CD14-positive monocyte (primary cell): Measurements from ENCODE around the gene ZNF883. TPM values are rescaled to one million over a fixed set of nuclear protein-coding genes. Genes with fewer than 3 reads are reported as not detected.

ENCODE experiments used
- DNase-seq, 3 donors: peaks; one replicate each; pipeline ENCODE4 v3.0.0-alpha.2; 2011 to 2022
- H2AFZ ChIP-seq: 2 replicates; pipeline ENCODE4 v1.6.0; 2012; ENCODE audit warnings: mild to moderate bottlenecking, low read depth, low read length, inconsistent platforms; ENCODE audit not compliant: insufficient read depth, poor library complexity, severe bottlenecking
- H3K27ac ChIP-seq, 2 donors: 1 replicate in 1 of 2; 2 replicates in 1 of 2; pipeline ENCODE4 v1.5.1; 2012 to 2013; ENCODE audit warnings: low read length in 2 of 2, control low read depth in 1 of 2, inconsistent platforms in 1 of 2, low read depth in 1 of 2, mild to moderate bottlenecking in 1 of 2
- H3K27me3 ChIP-seq, 2 donors: one replicate each; pipeline versions ENCODE4 v1.6.0 to v1.6.1; 2011 to 2013; ENCODE audit warnings: low read length in 2 of 2; ENCODE audit not compliant: control insufficient read depth in 2 of 2, insufficient read depth in 2 of 2
- H3K36me3 ChIP-seq, 2 donors: replicated peaks in 1 of 2; 1 replicate in 1 of 2; 2 replicates in 1 of 2; pipeline versions ENCODE4 v1.5.1 to v1.6.1; 2012 to 2013; ENCODE audit warnings: low read length in 2 of 2, control low read depth in 1 of 2, inconsistent platforms in 1 of 2, mild to moderate bottlenecking in 1 of 2; ENCODE audit not compliant: insufficient read depth in 2 of 2, control insufficient read depth in 1 of 2
- H3K4me1 ChIP-seq, 2 donors: 1 replicate in 1 of 2; 2 replicates in 1 of 2; pipeline versions ENCODE4 v1.5.1 to v1.6.1; 2012 to 2013; ENCODE audit warnings: low read length in 2 of 2, control low read depth in 1 of 2, inconsistent platforms in 1 of 2, mild to moderate bottlenecking in 1 of 2, moderate library complexity in 1 of 2; ENCODE audit not compliant: insufficient read depth in 2 of 2, control insufficient read depth in 1 of 2
- H3K4me2 ChIP-seq: replicated peaks from 2 replicates; pipeline ENCODE3; 2012; ENCODE audit warnings: low read length, moderate library complexity, mild to moderate bottlenecking; ENCODE audit not compliant: poor library complexity, severe bottlenecking; ENCODE audit errors: extremely low read depth
- H3K4me3 ChIP-seq, 3 experiments: fragments of 200-600 bp in 1 of 3; sonication (generic) in 1 of 3; replicated peaks in 1 of 3; 1 replicate in 2 of 3; 2 replicates in 1 of 3; pipeline ENCODE4 v1.5.1; 2011 to 2013; ENCODE audit warnings: low read length in 3 of 3, mild to moderate bottlenecking in 3 of 3, control low read depth in 2 of 3, low read depth in 2 of 3, inconsistent platforms in 1 of 3, moderate library complexity in 1 of 3
- H3K79me2 ChIP-seq: 2 replicates; pipeline ENCODE4 v1.6.0; 2012; ENCODE audit warnings: mild to moderate bottlenecking, control low read depth, inconsistent platforms, low read length, moderate library complexity; ENCODE audit not compliant: insufficient read depth
- H3K9ac ChIP-seq: 2 replicates; pipeline ENCODE4 v1.6.0; 2017; ENCODE audit warnings: low read length, mild to moderate bottlenecking; ENCODE audit not compliant: insufficient read depth, poor library complexity, severe bottlenecking
- H3K9me3 ChIP-seq, 2 donors: replicated peaks in 1 of 2; 1 replicate in 1 of 2; 2 replicates in 1 of 2; pipeline versions ENCODE4 v1.5.1 to v1.6.1; 2012 to 2013; ENCODE audit warnings: low read length in 2 of 2, control low read depth in 1 of 2; ENCODE audit not compliant: control insufficient read depth in 1 of 2, insufficient read depth in 1 of 2
- H4K20me1 ChIP-seq: 2 replicates; pipeline ENCODE4 v1.6.0; 2012; ENCODE audit warnings: mild to moderate bottlenecking, low read length, control low read depth, moderate library complexity; ENCODE audit not compliant: insufficient read depth
- H3K27ac Mint-ChIP-seq, 7 donors: one replicate each; pipeline ENCODE4 v1.8.0; 2020; ENCODE audit warnings: mild to moderate bottlenecking in 7 of 7, mixed read lengths in 7 of 7, moderate library complexity in 6 of 7, inconsistent platforms in 2 of 7
- H3K27me3 Mint-ChIP-seq, 3 donors: one replicate each; pipeline ENCODE4 v1.8.0; 2021 to 2022; ENCODE audit warnings: low read depth in 3 of 3, mild to moderate bottlenecking in 3 of 3, mixed read lengths in 3 of 3, moderate library complexity in 3 of 3, inconsistent platforms in 1 of 3
- H3K36me3 Mint-ChIP-seq, 2 donors: one replicate each; pipeline ENCODE4 v1.8.0; 2020; ENCODE audit warnings: mixed read lengths in 2 of 2, inconsistent platforms in 1 of 2, mild to moderate bottlenecking in 1 of 2
- H3K4me1 Mint-ChIP-seq: one replicate; pipeline ENCODE4 v1.8.0; 2020; ENCODE audit warnings: mild to moderate bottlenecking, mixed read lengths
- H3K4me3 Mint-ChIP-seq, 2 donors: one replicate each; pipeline ENCODE4 v1.8.0; 2020; ENCODE audit warnings: mild to moderate bottlenecking in 2 of 2, mixed read lengths in 2 of 2, moderate library complexity in 1 of 2
- H3K9me3 Mint-ChIP-seq, 7 donors: one replicate each; pipeline ENCODE4 v1.8.0; 2020 to 2022; ENCODE audit warnings: mixed read lengths in 7 of 7, mild to moderate bottlenecking in 6 of 7, moderate library complexity in 6 of 7, inconsistent platforms in 2 of 7
- WGBS: methylation state at CpG from one replicate; pipeline ENCODE4 v1.1.5; 2013; ENCODE audit warnings: missing lambda C conversion rate; ENCODE audit not compliant: insufficient coverage; 5-methylcytosine and 5-hydroxymethylcytosine counted together
- intact Hi-C, 2 donors: fragments of 100-400 bp; cut with micrococcal nuclease; formaldehyde crosslinking; loops; one replicate each; pipeline versions ENCODE4 v1.15.0 to v1.15.1; 2023
- polyA plus RNA-seq, 3 donors: library from polyadenylated mRNA; depleted of rRNA in 1 of 3; unstranded in 2 of 3; stranded (reverse) in 1 of 3; fragments of 300-500 nt in 2 of 3; fragments of >200 nt in 1 of 3; fragmentation: Illumina TruSeq in 2 of 3; gene quantifications; 1 replicate in 2 of 3; 2 replicates in 1 of 3; pipeline ENCODE4 v1.2.3, GENCODE V29; 2012 to 2021
- TF ChIP-seq, protein P1 (sequence below): fragments of 200-600 bp; IDR thresholded peaks from one replicate; pipeline ENCODE4 v1.8.0; 2022; ENCODE audit warnings: antibody characterized with exemption, mild to moderate bottlenecking

The ZNF883 gene
- polyA plus RNA-seq, 3 donors, result 0.14 to 0.29 TPM; not detected in 1

- H2AFZ ChIP-seq, result no peak overlapping the region
- no peak overlapping the region for H3K4me3 ChIP-seq
- intact Hi-C loops, result no loop called here
- peaks cover 0 to 12% (median 4%) of the 10 kb centered on the region in 7 donors for H3K9me3 Mint-ChIP-seq
- no peak overlapping the region for H3K27ac Mint-ChIP-seq
- no peaks in the 10 kb centered on the region for H3K4me1 ChIP-seq
- H3K4me1 Mint-ChIP-seq, result no peaks in the 10 kb centered on the region
- H3K36me3 Mint-ChIP-seq, result no peaks in the 10 kb centered on the region
- H3K9me3 ChIP-seq, result no peaks in the 10 kb centered on the region
- no peaks in the 10 kb centered on the region for H4K20me1 ChIP-seq
- WGBS, result no CpG with 5 or more reads among the region's 2 CpGs
- DNase-seq, result no peak
- no peak overlapping the region for H3K4me2 ChIP-seq
- H3K27me3 ChIP-seq, result no peaks in the 10 kb centered on the region
- H3K27ac ChIP-seq, result no peak overlapping the region
- no peaks in the 10 kb centered on the region for H3K36me3 ChIP-seq
- H3K79me2 ChIP-seq, result no peaks in the 10 kb centered on the region
- TF ChIP-seq, protein P1, sequence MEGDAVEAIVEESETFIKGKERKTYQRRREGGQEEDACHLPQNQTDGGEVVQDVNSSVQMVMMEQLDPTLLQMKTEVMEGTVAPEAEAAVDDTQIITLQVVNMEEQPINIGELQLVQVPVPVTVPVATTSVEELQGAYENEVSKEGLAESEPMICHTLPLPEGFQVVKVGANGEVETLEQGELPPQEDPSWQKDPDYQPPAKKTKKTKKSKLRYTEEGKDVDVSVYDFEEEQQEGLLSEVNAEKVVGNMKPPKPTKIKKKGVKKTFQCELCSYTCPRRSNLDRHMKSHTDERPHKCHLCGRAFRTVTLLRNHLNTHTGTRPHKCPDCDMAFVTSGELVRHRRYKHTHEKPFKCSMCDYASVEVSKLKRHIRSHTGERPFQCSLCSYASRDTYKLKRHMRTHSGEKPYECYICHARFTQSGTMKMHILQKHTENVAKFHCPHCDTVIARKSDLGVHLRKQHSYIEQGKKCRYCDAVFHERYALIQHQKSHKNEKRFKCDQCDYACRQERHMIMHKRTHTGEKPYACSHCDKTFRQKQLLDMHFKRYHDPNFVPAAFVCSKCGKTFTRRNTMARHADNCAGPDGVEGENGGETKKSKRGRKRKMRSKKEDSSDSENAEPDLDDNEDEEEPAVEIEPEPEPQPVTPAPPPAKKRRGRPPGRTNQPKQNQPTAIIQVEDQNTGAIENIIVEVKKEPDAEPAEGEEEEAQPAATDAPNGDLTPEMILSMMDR, result no peak
- H3K4me3 Mint-ChIP-seq, result no peak overlapping the region
- peaks cover 6 to 10% (median 6%) of the 10 kb centered on the region in 3 donors for H3K27me3 Mint-ChIP-seq
- H3K9ac ChIP-seq, result no peak overlapping the region
Measured at GRCh38 chr9:112911736-112912135, 100.3 kb downstream of the ZNF883 start.

Other genes starting within 250 kb of the ZNF883 start
- 10 to 100 TPM; 43.5 to 87.0 (median 45.1) TPM for gene SLC46A2, start 121.3 kb downstream of the ZNF883 start, polyA plus RNA-seq
- under 1 TPM; 0.07 to 0.38 (median 0.13) TPM for gene ZFP37, start 44.5 kb upstream of the ZNF883 start, polyA plus RNA-seq
- gene SLC31A2, start 138.8 kb upstream of the ZNF883 start, polyA plus RNA-seq, result 100 to 1,000 TPM in 2 of 3 donors, 10 to 100 TPM in 1; 82.9 to 247 (median 188) TPM
- gene FKBP15, start 209.1 kb upstream of the ZNF883 start, polyA plus RNA-seq, result 100 to 1,000 TPM in 1 of 3 donors, 10 to 100 TPM in 2; 32.3 to 120 (median 55.7) TPM
- 10 to 100 TPM; 20.4 to 49.0 (median 38.8) TPM for gene SLC31A1, start 209.4 kb upstream of the ZNF883 start, polyA plus RNA-seq